Upper lobe of right lung (tissue), 1 donor: ENCODE results near the gene MBD3L2B. TPM values are rescaled to one million over a fixed set of nuclear protein-coding genes. Genes with fewer than 3 reads are reported as not detected.
"Not testable (repeated sequence)": the region's sequence is repeated elsewhere in the genome, so short reads cannot be mapped to it uniquely, and the experiment has no call there.

Source experiments
- ATAC-seq: fragments of 200-7000 bp; cut with Tn5 transposase; one replicate; pipeline ENCODE4 v1.9.1; 2020; ENCODE audit warnings: mild to moderate bottlenecking, moderate library complexity
- DNase-seq: peaks from one replicate; pipeline ENCODE4 v3.0.0-alpha.2; 2020
- H3K27ac ChIP-seq: fragments of 200-600 bp; one replicate; pipeline ENCODE4 v1.8.0; 2022
- H3K27me3 ChIP-seq: fragments of 200-600 bp; one replicate; pipeline ENCODE4 v1.8.0; 2022; ENCODE audit warnings: mild to moderate bottlenecking
- H3K36me3 ChIP-seq: fragments of 200-600 bp; one replicate; pipeline ENCODE4 v1.8.0; 2022
- H3K4me1 ChIP-seq: fragments of 200-600 bp; one replicate; pipeline ENCODE4 v1.8.0; 2022
- H3K4me3 ChIP-seq: fragments of 200-600 bp; one replicate; pipeline ENCODE4 v1.8.0; 2022; ENCODE audit warnings: mild to moderate bottlenecking
- H3K9me3 ChIP-seq: fragments of 200-600 bp; one replicate; pipeline ENCODE4 v1.8.0; 2022
- intact Hi-C: fragments of 100-400 bp; cut with DNase I; formaldehyde crosslinking; loops from one replicate; pipeline ENCODE4 v1.11.0; 2022
- long read RNA-seq: library from polyadenylated mRNA; unstranded; transcript quantifications from one replicate; pipeline ENCODE4 v2.0.0, GENCODE V29; 2021
- total RNA-seq: library from RNA; stranded (reverse); fragmentation: NEBNext Ultra II Directional; extraction: Animal tissue kit (Norgen Biotek cat#: 25700); gene quantifications from one replicate; pipeline ENCODE4 v1.2.1, GENCODE V29; 2021
- TF ChIP-seq, protein P1 (sequence below): fragments of 200-600 bp; IDR thresholded peaks from one replicate; pipeline ENCODE4 v1.8.0; 2022; ENCODE audit warnings: antibody characterized with exemption
- donor health status: DM: no; HTN: yes; CAD: no; lungs with severe emphysema.

Gene MBD3L2B
- not detected for total RNA-seq
- long read RNA-seq, result 0 reads

- H3K4me3 ChIP-seq, H3K27ac ChIP-seq, DNase-seq, H3K9me3 ChIP-seq, H3K27me3 ChIP-seq, ATAC-seq, intact Hi-C loops, H3K36me3 ChIP-seq, H3K4me1 ChIP-seq: not testable (repeated sequence)
These were observed at the start of gene MBD3L2B for GRCh38 chr19:7021331-7021730. MBD3L2B (minus strand) TSS chr19:7021431; CDS start chr19:7021397, 34 bp downstream.

DNA sequence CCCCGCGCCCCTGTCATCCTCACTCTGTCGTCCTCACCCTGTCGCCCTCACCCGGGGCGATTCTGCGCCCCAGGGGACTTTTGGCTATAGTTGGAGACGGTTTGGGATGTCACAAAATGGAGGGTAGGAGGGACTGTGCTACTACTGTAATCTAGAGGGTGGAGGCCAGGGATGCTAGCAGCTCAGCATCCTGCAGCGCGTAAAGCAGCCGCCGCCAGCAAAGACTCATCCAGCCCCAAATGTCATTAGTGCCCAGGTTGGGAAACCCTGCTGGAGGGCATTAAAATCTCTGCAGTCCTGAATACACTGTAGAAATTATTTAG lies 48.6 kb upstream of the MBD3L2B start:
- ATAC-seq, result no peak
- H3K27me3 ChIP-seq, result no peaks in the 10 kb centered on the region
- TF ChIP-seq, protein P1, sequence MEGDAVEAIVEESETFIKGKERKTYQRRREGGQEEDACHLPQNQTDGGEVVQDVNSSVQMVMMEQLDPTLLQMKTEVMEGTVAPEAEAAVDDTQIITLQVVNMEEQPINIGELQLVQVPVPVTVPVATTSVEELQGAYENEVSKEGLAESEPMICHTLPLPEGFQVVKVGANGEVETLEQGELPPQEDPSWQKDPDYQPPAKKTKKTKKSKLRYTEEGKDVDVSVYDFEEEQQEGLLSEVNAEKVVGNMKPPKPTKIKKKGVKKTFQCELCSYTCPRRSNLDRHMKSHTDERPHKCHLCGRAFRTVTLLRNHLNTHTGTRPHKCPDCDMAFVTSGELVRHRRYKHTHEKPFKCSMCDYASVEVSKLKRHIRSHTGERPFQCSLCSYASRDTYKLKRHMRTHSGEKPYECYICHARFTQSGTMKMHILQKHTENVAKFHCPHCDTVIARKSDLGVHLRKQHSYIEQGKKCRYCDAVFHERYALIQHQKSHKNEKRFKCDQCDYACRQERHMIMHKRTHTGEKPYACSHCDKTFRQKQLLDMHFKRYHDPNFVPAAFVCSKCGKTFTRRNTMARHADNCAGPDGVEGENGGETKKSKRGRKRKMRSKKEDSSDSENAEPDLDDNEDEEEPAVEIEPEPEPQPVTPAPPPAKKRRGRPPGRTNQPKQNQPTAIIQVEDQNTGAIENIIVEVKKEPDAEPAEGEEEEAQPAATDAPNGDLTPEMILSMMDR, result no peak
- H3K4me3 ChIP-seq, result peak overlapping the region; percentile 99
- DNase-seq, result no peak
- H3K27ac ChIP-seq, result peak overlapping the region; percentile 89
- intact Hi-C loops, result no loop called here
- peaks cover 39% of the 10 kb centered on the region for H3K36me3 ChIP-seq
- H3K4me1 ChIP-seq, result peaks cover 8% of the 10 kb centered on the region
- no peaks in the 10 kb centered on the region for H3K9me3 ChIP-seq

DNA sequence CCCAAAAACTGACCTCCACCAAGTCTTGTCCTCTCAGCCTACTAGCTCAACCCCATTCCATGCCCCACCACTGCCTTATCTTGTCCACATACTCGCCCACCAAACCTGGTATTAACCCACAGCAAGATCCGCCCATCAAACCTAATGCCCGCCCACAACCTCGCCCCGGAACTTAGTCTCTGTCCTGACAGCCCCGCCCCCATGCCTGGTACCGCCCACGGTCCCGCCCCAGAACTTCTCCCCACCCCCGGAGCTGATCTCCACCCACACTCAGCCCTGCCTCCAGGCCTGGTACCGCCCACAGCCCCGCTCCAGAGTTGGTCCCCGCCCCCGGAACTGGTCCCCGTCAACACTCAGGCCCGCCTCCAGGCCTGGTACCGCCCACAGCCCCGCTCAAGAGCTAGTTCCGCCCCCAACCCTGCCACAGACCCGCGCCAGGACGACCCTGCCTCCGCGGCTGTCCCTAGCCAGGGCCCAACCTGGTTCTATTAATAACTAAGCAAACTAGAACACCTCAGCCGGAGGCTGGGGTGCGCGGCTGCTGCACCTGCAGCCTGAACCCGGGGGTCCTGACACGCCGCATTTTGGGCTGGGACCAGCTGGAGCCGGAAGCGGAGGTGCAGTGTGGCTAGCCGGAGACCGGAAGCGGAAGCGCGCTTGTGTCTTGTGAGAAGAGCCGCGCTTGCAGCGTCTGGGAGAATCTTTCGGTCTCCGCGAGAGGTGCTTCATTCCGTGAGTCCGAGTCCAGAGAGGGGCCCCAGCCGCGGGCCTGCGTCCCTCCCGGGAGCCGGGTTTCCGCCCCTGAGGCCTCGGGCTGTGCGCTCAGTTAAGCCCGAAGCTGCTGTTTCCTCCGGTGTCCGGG lies 48.0 kb upstream of the MBD3L2B start, which contains the start of gene ZNF557:
Gene ZNF557, plus strand, starts transcription at position 662 of the 862 bp plus-strand sequence. CDS start 5,372 bp downstream, outside the sequence.
- peaks cover 36% of the 10 kb centered on the region for H3K36me3 ChIP-seq
- peak; percentile 99 for ATAC-seq
- peaks cover 8% of the 10 kb centered on the region for H3K4me1 ChIP-seq
- no peaks in the 10 kb centered on the region for H3K27me3 ChIP-seq
- H3K9me3 ChIP-seq, result no peaks in the 10 kb centered on the region
- TF ChIP-seq, protein P1, result no peak
- H3K4me3 ChIP-seq, result peak within 1 kb of the TSS; percentile 99
- H3K27ac ChIP-seq, result peak within 1 kb of the TSS; percentile 89
- intact Hi-C loops, result no loop called here
- peak; percentile 99 for DNase-seq

DNA sequence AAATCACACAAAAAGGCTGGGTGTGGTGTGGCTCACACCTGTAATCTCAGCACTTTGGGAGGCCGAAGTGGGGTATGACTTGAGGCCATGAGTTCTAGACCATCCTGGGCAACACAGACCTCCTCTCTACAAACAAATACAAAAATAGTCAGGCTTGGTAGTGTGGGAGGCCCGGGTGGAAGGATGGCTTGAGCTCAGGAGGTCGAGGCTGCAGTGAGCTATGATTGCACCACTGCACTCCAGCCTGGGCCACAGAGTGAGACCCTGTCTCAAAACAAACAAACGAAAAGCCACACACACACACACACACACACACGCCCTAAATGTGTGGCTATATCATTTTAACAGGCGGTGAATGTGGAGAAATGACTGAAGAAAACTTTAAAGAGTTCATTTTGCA lies 47.4 kb upstream of the MBD3L2B start:
- no peak for DNase-seq
- intact Hi-C loops, result no loop called here
- H3K4me3 ChIP-seq, result peak overlapping the region; percentile 13
- H3K27me3 ChIP-seq, result no peaks in the 10 kb centered on the region
- H3K36me3 ChIP-seq, result peaks cover 29% of the 10 kb centered on the region
- H3K4me1 ChIP-seq, result peaks cover 8% of the 10 kb centered on the region
- H3K9me3 ChIP-seq, result no peaks in the 10 kb centered on the region
- H3K27ac ChIP-seq, result no peak overlapping the region
- TF ChIP-seq, protein P1, result no peak
- no peak for ATAC-seq

DNA sequence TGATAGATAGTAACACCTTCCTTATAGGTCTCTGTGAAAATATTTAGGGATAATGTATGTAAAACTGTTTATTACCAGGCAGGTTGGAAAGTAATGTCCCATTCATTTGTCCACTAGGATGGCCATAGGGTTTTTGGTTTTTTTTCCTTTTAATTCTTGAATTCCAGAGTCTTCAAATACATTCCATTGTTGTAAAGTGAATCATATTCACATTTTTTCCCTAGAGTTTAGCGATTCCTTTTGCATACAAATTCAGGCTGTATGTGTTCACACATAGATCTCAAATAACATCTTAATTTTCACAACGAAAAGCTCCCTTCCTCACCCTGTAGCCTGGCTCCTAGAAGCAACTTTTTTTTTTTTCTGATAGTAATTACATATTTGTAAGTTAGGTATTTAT lies 46.5 kb upstream of the MBD3L2B start:
- DNase-seq (no peak), ATAC-seq (no peak)
- Histone ChIP-seq H3K27ac (no peak overlapping the region), H3K4me1 (peaks cover 8% of the 10 kb centered on the region), H3K9me3 (no peaks in the 10 kb centered on the region), H3K4me3 (no peak overlapping the region), H3K36me3 (peaks cover 20% of the 10 kb centered on the region), H3K27me3 (no peaks in the 10 kb centered on the region)
- intact Hi-C loops, result no loop called here
- TF ChIP-seq, protein P1, result no peak

DNA sequence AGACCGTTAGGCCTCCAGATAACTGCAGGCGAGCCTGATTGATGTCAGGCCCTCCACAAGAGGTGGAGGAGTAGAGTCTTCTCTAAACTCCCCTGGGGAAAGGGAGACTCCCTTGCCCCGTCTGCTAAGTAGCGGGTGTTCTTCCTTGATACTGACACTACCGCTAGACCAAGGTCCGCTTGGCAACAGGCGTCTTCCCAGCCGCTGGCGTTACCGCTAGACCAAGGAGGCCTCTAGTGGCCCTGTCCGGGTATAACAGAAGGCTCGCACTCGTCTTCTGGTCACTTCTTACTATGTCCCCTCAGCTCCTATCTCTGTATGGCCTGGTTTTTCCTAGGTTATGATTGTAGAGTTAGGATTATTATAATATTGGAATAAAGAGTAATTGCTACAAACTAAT lies 45.9 kb upstream of the MBD3L2B start:
- peaks cover 14% of the 10 kb centered on the region for H3K36me3 ChIP-seq
- intact Hi-C loops, H3K9me3 ChIP-seq, H3K4me1 ChIP-seq, ATAC-seq, H3K27ac ChIP-seq, DNase-seq, H3K27me3 ChIP-seq, H3K4me3 ChIP-seq: not testable (repeated sequence)
- TF ChIP-seq, protein P1, result peak; percentile 32
